GM19043 (cell line): ENCODE results near the gene ARL6IP4.
"Not testable (repeated sequence)": the region's sequence is repeated elsewhere in the genome, so short reads cannot be mapped to it uniquely, and the experiment has no call there.

Source experiments
- ATAC-seq: cut with Tn5 transposase; IDR thresholded peaks from one replicate; pipeline ENCODE4 v1.9.1; 2021; ENCODE audit warnings: low read depth; ENCODE audit not compliant: unreplicated experiment

The ARL6IP4 gene

GRCh38 chr12:122980183-122981035 lies at the start of gene ARL6IP4:
Gene ARL6IP4, plus strand, starts transcription at chr12:122980681. Its CDS starts 459 bp downstream, at chr12:122981140.
- ATAC-seq = peak; percentile 54

GRCh38 chr12:122932207-122932606 lies 48.3 kb upstream of the ARL6IP4 start:
- ATAC-seq = no peak

GRCh38 chr12:122934722-122935121 lies 45.8 kb upstream of the ARL6IP4 start:
- ATAC-seq = peak; percentile 56

- no peak for ATAC-seq
Measured at GRCh38 chr12:122935318-122935717, 45.2 kb upstream of the ARL6IP4 start.

GRCh38 chr12:122937622-122938091 lies 42.8 kb upstream of the ARL6IP4 start:
- ATAC-seq = no peak

- no peak for ATAC-seq
Measured at GRCh38 chr12:122939125-122939524, 41.4 kb upstream of the ARL6IP4 start.

GRCh38 chr12:122941351-122941750 lies 39.1 kb upstream of the ARL6IP4 start:
- ATAC-seq = not testable (repeated sequence)

GRCh38 chr12:122942637-122943036 lies 37.8 kb upstream of the ARL6IP4 start:
- no peak for ATAC-seq

GRCh38 chr12:122943196-122943595 lies 37.3 kb upstream of the ARL6IP4 start:
- ATAC-seq = no peak

- ATAC-seq = no peak
Measured at GRCh38 chr12:122944605-122945592, 35.6 kb upstream of the ARL6IP4 start.

GRCh38 chr12:122946690-122947341 lies 33.7 kb upstream of the ARL6IP4 start:
- peak; percentile 58 for ATAC-seq

GRCh38 chr12:122947352-122947792 lies 33.1 kb upstream of the ARL6IP4 start:
- ATAC-seq = no peak

GRCh38 chr12:122948605-122949004 lies 31.9 kb upstream of the ARL6IP4 start:
- ATAC-seq = no peak

GRCh38 chr12:122949405-122949804 lies 31.1 kb upstream of the ARL6IP4 start:
- no peak for ATAC-seq

- ATAC-seq = no peak
Measured at GRCh38 chr12:122949816-122950675, 30.4 kb upstream of the ARL6IP4 start.

- no peak for ATAC-seq
Measured at GRCh38 chr12:122951406-122951805, 29.1 kb upstream of the ARL6IP4 start.

GRCh38 chr12:122951979-122952892 lies 28.2 kb upstream of the ARL6IP4 start:
- no peak for ATAC-seq

- no peak for ATAC-seq
Measured at GRCh38 chr12:122955156-122955555, 25.3 kb upstream of the ARL6IP4 start.
